Liver (tissue), 3 donors: ENCODE data around the gene RAC2.

ENCODE experiments used
- JUND ChIP-seq, 2 donors: IDR thresholded peaks; 2 replicates each; pipeline ENCODE4 v1.6.1; 2016; ENCODE audit warnings: antibody characterized with exemption in 2 of 2
- TAF1 ChIP-seq: conservative IDR thresholded peaks from 2 replicates; pipeline ENCODE4 v1.6.1; 2016; ENCODE audit warnings: antibody characterized with exemption, mild to moderate bottlenecking
- TF ChIP-seq, protein P1 (sequence below): fragments of 150-350 bp; IDR thresholded peaks from 2 replicates; pipeline ENCODE4 v1.5.1; 2017; ENCODE audit warnings: improper control_type of control experiment, low read depth, low read length; ENCODE audit not compliant: missing input control
- donor health status: healthy.
- donor health status: healthy.

DNA sequence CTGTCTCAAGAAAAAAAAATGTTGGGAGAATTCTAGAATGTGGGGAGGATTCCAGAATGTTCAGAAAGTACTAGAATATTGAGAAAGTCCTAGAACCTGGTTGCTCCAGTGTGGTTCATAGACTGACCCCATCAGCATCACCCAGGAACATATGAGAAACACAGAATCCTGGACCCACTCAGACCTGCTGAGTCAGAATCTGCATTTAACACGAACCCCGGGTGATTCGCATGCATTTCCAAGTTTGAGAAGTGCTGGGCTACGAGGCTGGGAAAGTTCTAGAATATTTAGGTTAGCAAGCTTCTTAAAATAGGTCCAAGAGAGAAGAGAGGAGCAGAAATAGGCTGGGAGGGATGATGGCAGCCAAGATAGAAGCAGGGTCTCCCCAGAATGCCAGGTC lies 62.4 kb downstream of the RAC2 start:
- TF ChIP-seq TAF1, result no peak
- no peak for TF ChIP-seq JUND (IDR thresholded peaks at IDR 0.05)
- TF ChIP-seq, protein P1, sequence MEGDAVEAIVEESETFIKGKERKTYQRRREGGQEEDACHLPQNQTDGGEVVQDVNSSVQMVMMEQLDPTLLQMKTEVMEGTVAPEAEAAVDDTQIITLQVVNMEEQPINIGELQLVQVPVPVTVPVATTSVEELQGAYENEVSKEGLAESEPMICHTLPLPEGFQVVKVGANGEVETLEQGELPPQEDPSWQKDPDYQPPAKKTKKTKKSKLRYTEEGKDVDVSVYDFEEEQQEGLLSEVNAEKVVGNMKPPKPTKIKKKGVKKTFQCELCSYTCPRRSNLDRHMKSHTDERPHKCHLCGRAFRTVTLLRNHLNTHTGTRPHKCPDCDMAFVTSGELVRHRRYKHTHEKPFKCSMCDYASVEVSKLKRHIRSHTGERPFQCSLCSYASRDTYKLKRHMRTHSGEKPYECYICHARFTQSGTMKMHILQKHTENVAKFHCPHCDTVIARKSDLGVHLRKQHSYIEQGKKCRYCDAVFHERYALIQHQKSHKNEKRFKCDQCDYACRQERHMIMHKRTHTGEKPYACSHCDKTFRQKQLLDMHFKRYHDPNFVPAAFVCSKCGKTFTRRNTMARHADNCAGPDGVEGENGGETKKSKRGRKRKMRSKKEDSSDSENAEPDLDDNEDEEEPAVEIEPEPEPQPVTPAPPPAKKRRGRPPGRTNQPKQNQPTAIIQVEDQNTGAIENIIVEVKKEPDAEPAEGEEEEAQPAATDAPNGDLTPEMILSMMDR, result no peak
